H1 (cell line): ENCODE results near the gene TMX2. TPM values are rescaled to one million over a fixed set of nuclear protein-coding genes. Genes with fewer than 3 reads are reported as not detected.

Experiments used
- CEBPB ChIP-seq: IDR thresholded peaks from 2 replicates; pipeline ENCODE4 v1.6.1; 2012; ENCODE audit warnings: low read depth, low read length
- CHD1 ChIP-seq: IDR thresholded peaks from 2 replicates; pipeline ENCODE4 v1.6.1; 2012; ENCODE audit warnings: low read depth, low read length, improper control_type of control experiment
- CHD2 ChIP-seq: IDR thresholded peaks from 2 replicates; pipeline ENCODE4 v1.6.1; 2012; ENCODE audit warnings: low read length, improper control_type of control experiment
- CREB1 ChIP-seq: IDR thresholded peaks from 2 replicates; pipeline ENCODE4 v1.6.1; 2012; ENCODE audit warnings: inconsistent platforms
- GTF2F1 ChIP-seq: IDR thresholded peaks from 2 replicates; pipeline ENCODE4 v1.6.1; 2012; ENCODE audit warnings: low read depth, low read length, improper control_type of control experiment, borderline replicate concordance
- SIN3A ChIP-seq, 2 experiments: IDR thresholded peaks in 1 of 2; conservative IDR thresholded peaks in 1 of 2; 2 replicates each; pipeline ENCODE4 v1.6.1; 2011 to 2012; ENCODE audit warnings: low read length in 2 of 2, improper control_type of control experiment in 1 of 2, low read depth in 1 of 2, mild to moderate bottlenecking in 1 of 2
- SP2 ChIP-seq: IDR thresholded peaks from 2 replicates; pipeline ENCODE4 v1.6.1; 2012; ENCODE audit warnings: mild to moderate bottlenecking, low read length, inconsistent platforms
- SP4 ChIP-seq: IDR thresholded peaks from 2 replicates; pipeline ENCODE4 v1.6.1; 2012; ENCODE audit warnings: low read length, inconsistent platforms
- TAF7 ChIP-seq: optimal IDR thresholded peaks from 2 replicates; pipeline ENCODE3; 2011; ENCODE audit warnings: low read depth, mild to moderate bottlenecking, inconsistent platforms, low read length, moderate library complexity, borderline replicate concordance
- ZNF274 ChIP-seq: IDR thresholded peaks from 2 replicates; pipeline ENCODE4 v1.7.0; 2012; ENCODE audit warnings: low read length, borderline replicate concordance; ENCODE audit errors: extremely low read depth
- polyA plus RNA-seq, 7 experiments: library from polyadenylated mRNA; depleted of rRNA in 3 of 7; stranded (reverse) in 5 of 7; unstranded in 2 of 7; fragments of >200 nt in 5 of 7; fragments of 200-250 nt in 2 of 7; gene quantifications; 1 replicate in 5 of 7; 2 replicates in 1 of 7; 4 replicates in 1 of 7; pipeline versions ENCODE4 v1.2.1 to v1.2.3, GENCODE V29; 2011 to 2013; ENCODE audit warnings: missing spikeins in 2 of 7, mixed read lengths in 2 of 7
- total RNA-seq: library from RNA; stranded (reverse); fragmentation: NEBNext Ultra II Directional; extraction: Animal tissue kit (Norgen Biotek cat#: 25700); gene quantifications from 2 replicates; pipeline ENCODE4 v1.2.1, GENCODE V29; 2021
- TF ChIP-seq, protein P1 (sequence below): IDR thresholded peaks from 2 replicates; pipeline ENCODE4 v1.6.1; 2012; ENCODE audit warnings: inconsistent platforms

TMX2 gene
- total and polyA plus RNA-seq, 2 of the 8 experiments (the other 6 are each of a cell fraction or from before 2014, with no cell fraction given): 70.4 to 100.0 TPM

DNA sequence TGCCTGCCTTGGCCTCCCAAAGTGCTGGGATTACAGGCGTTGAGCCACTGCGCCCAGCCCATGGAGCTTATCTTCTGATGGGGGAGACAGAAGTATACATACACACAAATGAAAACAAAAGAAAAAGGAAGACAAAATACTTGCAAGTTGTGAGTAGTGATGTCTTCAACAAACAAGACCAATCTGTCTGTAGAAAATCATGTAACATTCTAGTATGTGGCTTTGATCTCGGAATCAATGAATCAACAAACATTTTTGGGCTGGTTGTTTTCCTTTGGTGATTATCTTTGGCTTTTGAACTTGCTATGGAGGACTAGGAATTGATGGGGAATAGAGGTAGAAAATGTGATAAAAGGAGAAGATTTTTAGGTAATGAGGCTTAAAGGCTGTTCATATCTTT is 45.8 kb downstream of the TMX2 start (continued):
- no peak for TF ChIP-seq TAF7
- no peak for TF ChIP-seq CHD2
- no peak for TF ChIP-seq SP4
- no peak for TF ChIP-seq CHD1
- TF ChIP-seq CREB1: no peak
- TF ChIP-seq SIN3A (conservative IDR thresholded peaks at IDR 0.05 in 1 of 2, IDR thresholded peaks at IDR 0.05 in 1 of 2; ENCODE audit: low read depth in 1 of 2, low read length in 2 of 2): no peak
- TF ChIP-seq GTF2F1: no peak
- no peak for TF ChIP-seq SP2
- TF ChIP-seq CEBPB: no peak
- TF ChIP-seq, protein P1, sequence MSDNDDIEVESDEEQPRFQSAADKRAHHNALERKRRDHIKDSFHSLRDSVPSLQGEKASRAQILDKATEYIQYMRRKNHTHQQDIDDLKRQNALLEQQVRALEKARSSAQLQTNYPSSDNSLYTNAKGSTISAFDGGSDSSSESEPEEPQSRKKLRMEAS: no peak
- TF ChIP-seq ZNF274: no peak
